Endometrial microvascular endothelial cells (primary cell): Measurements from ENCODE around the gene TSC22D1. TPM values are rescaled to one million over a fixed set of nuclear protein-coding genes. Genes with fewer than 3 reads are reported as not detected.

Experiments used
- total RNA-seq: library from RNA; depleted of rRNA; stranded (reverse); fragments of >200 nt; gene quantifications from one replicate; pipeline ENCODE4 v1.2.3, GENCODE V29; 2015; ENCODE audit errors: inconsistent ontology term

The TSC22D1 gene
- total RNA-seq, 1 donor from 2014 or later: 68.8 TPM

Other genes with a start within 250 kb of the TSC22D1 start
- not detected for gene SERP2, start 202.5 kb downstream of the TSC22D1 start, total RNA-seq